ENCODE measurements around the gene KCNN3.

The KCNN3 gene

DNA sequence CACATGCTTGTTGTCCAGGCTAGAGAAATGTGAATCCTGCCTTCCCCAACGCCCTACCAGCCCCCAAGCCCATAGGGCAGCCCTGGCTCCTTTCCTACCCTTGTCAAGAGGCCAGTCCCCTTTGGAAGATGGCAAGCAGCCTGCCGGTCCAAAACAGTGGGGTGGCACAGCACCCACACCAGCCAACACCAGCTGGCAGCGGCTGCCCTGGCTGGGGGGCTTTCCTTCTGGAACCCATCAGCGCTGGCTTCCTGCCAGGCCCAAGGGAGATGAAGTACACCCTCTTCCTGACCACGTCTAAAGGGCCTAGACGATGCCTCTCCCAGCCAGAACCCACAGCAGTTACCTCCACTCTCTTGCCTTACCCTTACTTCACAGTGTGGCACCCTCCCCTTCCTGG lies 24.2 kb downstream of the KCNN3 start:
- ChIA-PET CTCF (no interaction called here), POLR2A (no interaction called here)
- H3K27ac ChIP-seq (ENCODE audit: extremely low read depth, low read depth, low read length): no peak overlapping the region

DNA sequence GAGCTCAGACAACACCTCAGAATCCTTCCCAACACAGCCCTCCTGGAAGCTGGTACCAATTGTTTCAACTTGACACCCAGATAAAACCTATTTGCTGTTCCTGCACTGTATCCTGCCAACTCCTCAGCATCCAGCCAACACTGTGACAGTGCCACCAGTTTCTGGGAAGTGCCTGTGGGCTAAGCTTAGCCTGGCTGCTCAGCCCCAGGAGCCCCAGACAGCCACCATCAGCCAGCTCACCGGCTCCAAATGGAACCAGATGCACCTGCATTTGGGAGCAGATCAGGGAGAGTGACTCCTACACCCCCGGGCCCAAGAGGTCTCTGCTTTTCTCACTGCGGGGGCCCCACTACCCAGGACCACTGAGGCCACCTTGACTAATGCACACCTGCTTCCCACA lies 24.9 kb downstream of the KCNN3 start:
- TF ChIP-seq ZBTB7A (tag by site-specific recombination; IDR thresholded peaks at IDR 0.05; ENCODE audit: low read depth) (no peak), ZNF354C (tag by site-specific recombination; IDR thresholded peaks at IDR 0.05; ENCODE audit: borderline replicate concordance, low read depth) (no peak), ZNF664 (tag by site-specific recombination; IDR thresholded peaks at IDR 0.05) (no peak), PRDM1 (tag by site-specific recombination; IDR thresholded peaks at IDR 0.05) (no peak), ZBTB20 (tag by site-specific recombination; IDR thresholded peaks at IDR 0.05) (no peak), ZNF76 (tag by site-specific recombination; IDR thresholded peaks at IDR 0.05; ENCODE audit: borderline replicate concordance, low read depth) (no peak), ZNF16 (tag by site-specific recombination; IDR thresholded peaks at IDR 0.05; ENCODE audit: low read depth) (no peak)
- TF ChIP-seq, protein P1, sequence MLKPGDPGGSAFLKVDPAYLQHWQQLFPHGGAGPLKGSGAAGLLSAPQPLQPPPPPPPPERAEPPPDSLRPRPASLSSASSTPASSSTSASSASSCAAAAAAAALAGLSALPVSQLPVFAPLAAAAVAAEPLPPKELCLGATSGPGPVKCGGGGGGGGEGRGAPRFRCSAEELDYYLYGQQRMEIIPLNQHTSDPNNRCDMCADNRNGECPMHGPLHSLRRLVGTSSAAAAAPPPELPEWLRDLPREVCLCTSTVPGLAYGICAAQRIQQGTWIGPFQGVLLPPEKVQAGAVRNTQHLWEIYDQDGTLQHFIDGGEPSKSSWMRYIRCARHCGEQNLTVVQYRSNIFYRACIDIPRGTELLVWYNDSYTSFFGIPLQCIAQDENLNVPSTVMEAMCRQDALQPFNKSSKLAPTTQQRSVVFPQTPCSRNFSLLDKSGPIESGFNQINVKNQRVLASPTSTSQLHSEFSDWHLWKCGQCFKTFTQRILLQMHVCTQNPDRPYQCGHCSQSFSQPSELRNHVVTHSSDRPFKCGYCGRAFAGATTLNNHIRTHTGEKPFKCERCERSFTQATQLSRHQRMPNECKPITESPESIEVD (tag by site-specific recombination; IDR thresholded peaks at IDR 0.05): no peak
- Histone ChIP-seq H3K27ac (ENCODE audit: extremely low read depth, low read depth, low read length) (no peak overlapping the region), H3K4me1 (ENCODE audit: control insufficient read depth, insufficient read depth, low read length) (no peaks in the 10 kb centered on the region), H3K36me3 (ENCODE audit: control insufficient read depth in 2 of 2, insufficient read depth in 1 of 2, low read length in 2 of 2) (no peaks in the 10 kb centered on the region), H3K4me3 (ENCODE audit: low read depth, low read length) (no peak overlapping the region), H3K9me3 (ENCODE audit: control insufficient read depth, insufficient read depth, low read depth, low read length) (no peaks in the 10 kb centered on the region)
- CTCF ChIA-PET: no interaction called here
- POLR2A ChIA-PET: no interaction called here

More for the DNA sequence above, 24.2 kb downstream of the KCNN3 start:
- Histone ChIP-seq H3K4me1 (ENCODE audit: control insufficient read depth, insufficient read depth, low read length) (no peaks in the 10 kb centered on the region), H3K9me3 (ENCODE audit: control insufficient read depth, insufficient read depth, low read depth, low read length) (no peaks in the 10 kb centered on the region), H3K4me3 (ENCODE audit: low read depth, low read length) (no peak overlapping the region), H3K36me3 (ENCODE audit: control insufficient read depth in 2 of 2, insufficient read depth in 1 of 2, low read length in 2 of 2) (no peaks in the 10 kb centered on the region)
- TF ChIP-seq ZNF266 (tag by site-specific recombination; IDR thresholded peaks at IDR 0.05; ENCODE audit: low read depth): no peak
- no peak for TF ChIP-seq ZNF707 (tag by site-specific recombination; IDR thresholded peaks at IDR 0.05)
- TF ChIP-seq OSR2 (tag by site-specific recombination; IDR thresholded peaks at IDR 0.05): no peak
- TF ChIP-seq ZEB2 (tag by site-specific recombination; IDR thresholded peaks at IDR 0.05): no peak
- TF ChIP-seq ZNF112 (tag by site-specific recombination; IDR thresholded peaks at IDR 0.05): no peak
- TF ChIP-seq SP2 (tag by site-specific recombination; IDR thresholded peaks at IDR 0.05): no peak

GRCh38 chr1:154844297-154844681 lies 25.8 kb downstream of the KCNN3 start:
- H3K4me1 ChIP-seq (ENCODE audit: control insufficient read depth, insufficient read depth, low read length): no peaks in the 10 kb centered on the region
- no peaks in the 10 kb centered on the region for H3K9me3 ChIP-seq (ENCODE audit: control insufficient read depth, insufficient read depth, low read depth, low read length)
- no peaks in the 10 kb centered on the region for H3K36me3 ChIP-seq (ENCODE audit: control insufficient read depth in 2 of 2, insufficient read depth in 1 of 2, low read length in 2 of 2)
- POLR2A ChIA-PET: no interaction called here
- no peak overlapping the region for H3K27ac ChIP-seq (ENCODE audit: extremely low read depth, low read depth, low read length)
- no peak for TF ChIP-seq ZNF521 (tag by site-specific recombination; IDR thresholded peaks at IDR 0.05)
- TF ChIP-seq ZSCAN30 (tag by site-specific recombination; IDR thresholded peaks at IDR 0.05): no peak
- no peak for TF ChIP-seq ZNF621 (tag by site-specific recombination; IDR thresholded peaks at IDR 0.05)
- no peak for TF ChIP-seq SALL2 (tag by site-specific recombination; IDR thresholded peaks at IDR 0.05; ENCODE audit: borderline replicate concordance)
- TF ChIP-seq ZNF155 (tag by site-specific recombination; IDR thresholded peaks at IDR 0.05): no peak
- CTCF ChIA-PET: no interaction called here
- no peak overlapping the region for H3K4me3 ChIP-seq (ENCODE audit: low read depth, low read length)

DNA sequence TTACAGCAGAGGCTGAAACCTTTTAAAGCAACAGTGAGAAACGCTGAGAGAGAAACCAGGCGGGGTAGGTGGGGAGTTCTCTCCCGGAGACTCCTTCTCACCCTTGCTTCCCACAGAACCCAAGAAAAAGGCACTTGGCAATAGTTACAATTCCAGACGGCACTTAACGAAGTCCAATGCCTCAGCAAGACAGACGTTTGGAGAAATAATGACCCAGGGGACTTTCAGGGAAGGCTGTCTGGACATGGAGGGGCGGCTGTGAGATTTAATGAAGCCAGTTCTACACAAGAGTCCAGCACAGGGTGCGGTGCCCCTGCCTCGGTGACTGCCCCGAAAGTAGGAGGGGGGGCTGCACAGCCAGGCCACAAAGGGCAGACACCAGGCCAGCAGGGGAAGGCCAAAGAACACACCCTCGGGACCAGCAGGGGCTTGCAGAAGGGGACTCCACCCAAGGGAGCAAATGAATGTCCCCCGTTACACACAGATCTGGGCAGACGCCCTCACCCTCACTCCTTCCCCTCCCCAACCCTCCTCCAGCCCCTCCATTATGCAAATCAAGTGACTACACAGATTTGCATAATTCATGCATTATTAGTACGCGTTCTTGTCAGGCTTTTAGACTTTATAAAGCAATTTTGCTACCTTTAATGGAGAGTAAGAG lies 26.3 kb downstream of the KCNN3 start:
- no peak overlapping the region for H3K27ac ChIP-seq (ENCODE audit: extremely low read depth, low read depth, low read length)
- POLR2A ChIA-PET: no interaction called here
- no peaks in the 10 kb centered on the region for H3K4me1 ChIP-seq (ENCODE audit: control insufficient read depth, insufficient read depth, low read length)
- no peaks in the 10 kb centered on the region for H3K9me3 ChIP-seq (ENCODE audit: control insufficient read depth, insufficient read depth, low read depth, low read length)
- H3K4me3 ChIP-seq (ENCODE audit: low read depth, low read length): no peak overlapping the region
- H3K36me3 ChIP-seq (ENCODE audit: control insufficient read depth in 2 of 2, insufficient read depth in 1 of 2, low read length in 2 of 2): no peaks in the 10 kb centered on the region
- CTCF ChIA-PET: no interaction called here
- TF ChIP-seq ZNF664 (tag by site-specific recombination; IDR thresholded peaks at IDR 0.05) (no peak), YY2 (tag by site-specific recombination; IDR thresholded peaks at IDR 0.05) (no peak), ZNF416 (tag by site-specific recombination; IDR thresholded peaks at IDR 0.05) (no peak), KLF10 (tag by site-specific recombination; IDR thresholded peaks at IDR 0.05) (no peak), ZNF138 (tag by site-specific recombination; IDR thresholded peaks at IDR 0.05; ENCODE audit: borderline replicate concordance) (no peak), ZNF132 (tag by site-specific recombination; IDR thresholded peaks at IDR 0.05; ENCODE audit: borderline replicate concordance) (no peak)
- TF ChIP-seq, protein P2, sequence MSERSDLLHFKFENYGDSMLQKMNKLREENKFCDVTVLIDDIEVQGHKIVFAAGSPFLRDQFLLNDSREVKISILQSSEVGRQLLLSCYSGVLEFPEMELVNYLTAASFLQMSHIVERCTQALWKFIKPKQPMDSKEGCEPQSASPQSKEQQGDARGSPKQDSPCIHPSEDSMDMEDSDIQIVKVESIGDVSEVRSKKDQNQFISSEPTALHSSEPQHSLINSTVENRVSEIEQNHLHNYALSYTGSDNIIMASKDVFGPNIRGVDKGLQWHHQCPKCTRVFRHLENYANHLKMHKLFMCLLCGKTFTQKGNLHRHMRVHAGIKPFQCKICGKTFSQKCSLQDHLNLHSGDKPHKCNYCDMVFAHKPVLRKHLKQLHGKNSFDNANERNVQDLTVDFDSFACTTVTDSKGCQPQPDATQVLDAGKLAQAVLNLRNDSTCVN (tag by site-specific recombination; optimal IDR thresholded peaks at IDR 0.05): no peak
